Camera-type eye (tissue), 1 donor: ENCODE results near the gene NUPR1. TPM values are rescaled to one million over a fixed set of nuclear protein-coding genes. Genes with fewer than 3 reads are reported as not detected.

Source experiments
- total RNA-seq: library from RNA; depleted of rRNA; stranded (reverse); fragments of >200 nt; gene quantifications from one replicate; pipeline ENCODE4 v1.2.3, GENCODE V29; 2014

NUPR1 gene, protein sequence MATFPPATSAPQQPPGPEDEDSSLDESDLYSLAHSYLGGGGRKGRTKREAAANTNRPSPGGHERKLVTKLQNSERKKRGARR
- total RNA-seq, result 2.5 TPM

DNA sequence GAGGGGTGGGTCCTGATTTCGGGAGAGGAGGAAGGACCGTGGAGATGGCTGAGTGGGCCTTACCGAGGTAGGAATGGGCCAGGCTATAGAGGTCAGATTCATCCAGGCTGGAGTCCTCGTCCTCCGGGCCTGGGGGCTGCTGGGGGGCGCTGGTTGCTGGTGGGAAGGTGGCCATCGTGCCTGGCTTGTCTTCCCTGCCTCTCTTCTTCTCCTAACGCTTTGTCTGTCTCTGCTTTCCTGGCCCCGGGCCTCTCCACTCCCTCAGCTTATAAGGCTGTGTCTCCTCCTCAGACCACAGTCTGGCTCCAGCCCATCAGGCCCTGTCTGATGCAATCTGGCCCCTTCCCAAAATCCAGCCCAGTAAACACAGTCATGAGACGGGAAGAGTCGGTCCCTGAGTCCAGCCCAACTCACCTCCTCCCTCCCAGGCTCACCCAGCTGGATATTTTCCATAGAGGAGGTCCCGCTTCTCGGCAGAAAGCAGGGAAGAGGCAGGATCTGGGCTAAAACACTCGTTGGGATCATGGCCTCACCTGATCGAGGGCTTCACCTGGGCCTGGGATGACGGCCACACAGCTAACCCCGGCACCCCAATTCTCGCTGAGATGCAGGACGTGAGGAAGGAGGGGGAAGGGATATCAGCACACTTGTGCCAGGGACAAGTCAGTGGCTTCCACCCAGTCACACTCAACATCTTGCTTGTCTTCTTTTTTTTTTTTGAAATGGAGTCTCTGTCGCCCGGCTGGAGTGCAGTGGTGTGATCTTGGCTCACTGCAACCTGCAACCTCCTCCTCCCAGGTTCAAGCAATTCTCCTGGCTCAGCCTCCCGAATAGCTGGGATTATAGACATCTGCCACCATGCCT, at the start of gene NUPR1:
Gene NUPR1 (minus strand): TSS at position 242 of the 864 bp plus-strand sequence. CDS start 67 bp downstream, at position 175.

DNA sequence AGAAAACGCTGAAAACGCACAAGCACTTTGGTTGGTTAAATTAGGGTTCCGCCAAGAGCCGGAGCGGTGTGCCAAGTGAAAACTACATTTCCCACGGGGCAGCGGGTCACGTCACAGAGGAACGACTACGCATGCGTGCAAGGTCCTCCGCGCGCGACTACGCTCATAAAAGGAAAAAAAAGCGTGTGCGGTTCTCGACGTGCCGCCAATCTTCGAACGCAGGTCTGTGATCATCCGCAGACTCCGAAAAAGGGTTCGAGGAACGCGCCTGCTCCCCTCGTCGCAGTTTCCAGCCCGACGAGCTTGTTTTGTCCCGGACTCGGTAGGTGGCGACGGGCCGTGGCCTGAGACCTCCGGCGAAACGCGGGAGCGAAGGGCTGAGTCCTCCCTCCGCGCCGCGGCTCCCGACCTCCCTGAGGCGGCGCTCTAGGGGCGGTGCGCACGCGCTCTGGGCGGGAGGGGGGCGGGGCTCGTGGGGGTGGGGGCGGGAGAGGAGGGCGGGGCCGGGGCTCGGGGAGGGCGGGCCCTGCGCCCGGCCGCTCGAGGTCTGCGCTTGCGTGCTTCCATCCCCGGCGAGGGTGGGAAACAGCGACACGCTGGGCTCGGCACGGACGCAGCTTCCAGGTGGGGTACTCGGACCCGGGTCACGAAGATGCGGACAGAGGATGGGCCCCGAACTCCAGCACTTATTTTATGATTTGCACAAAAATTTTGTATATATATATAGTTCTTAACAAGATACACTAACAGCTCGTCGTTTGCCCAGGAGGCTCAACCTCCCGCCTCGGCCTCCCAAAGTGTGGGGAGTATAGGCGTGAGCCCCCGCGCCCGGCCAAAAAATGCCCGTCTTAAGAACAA, 15.2 kb upstream of the NUPR1 start, which contains the start of gene SGF29:
Gene SGF29 (plus strand): TSS at position 145 of the 858 bp plus-strand sequence. CDS start 27,150 bp downstream, outside the sequence.

DNA sequence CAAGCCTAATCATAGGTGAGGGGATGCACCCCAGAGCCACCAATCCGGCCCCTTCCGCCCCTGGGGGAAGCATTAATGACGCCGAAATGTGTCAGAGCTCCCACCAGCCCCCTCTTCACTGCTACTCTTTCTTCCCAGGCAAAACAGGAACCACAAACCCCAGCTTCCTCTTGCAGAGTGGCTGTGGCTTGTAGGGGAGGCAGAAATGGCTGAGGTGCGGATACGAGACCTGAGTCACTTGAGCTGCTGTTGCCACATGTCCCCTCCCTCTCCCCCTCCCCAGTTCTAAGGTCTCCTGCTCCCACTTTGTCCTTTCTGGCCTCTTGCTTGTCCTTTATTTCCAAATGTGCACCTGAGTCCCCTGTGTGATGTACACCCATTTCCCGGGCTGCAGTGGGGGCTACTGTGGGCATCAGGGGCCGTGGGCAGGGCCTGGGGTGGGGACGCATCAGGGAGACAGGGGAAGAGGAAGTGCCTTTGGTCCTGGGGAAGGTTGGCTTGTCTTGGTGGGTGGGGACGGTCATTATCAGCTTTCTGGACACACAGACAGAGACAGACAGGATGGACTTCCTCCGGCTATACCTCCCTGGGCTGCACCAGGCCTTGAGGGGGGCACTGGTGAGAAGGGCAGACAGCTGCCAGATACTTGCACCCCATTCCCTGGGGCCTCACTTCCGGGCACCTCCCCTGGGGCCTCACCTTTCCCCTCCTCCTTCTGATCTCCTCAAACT, 44.5 kb downstream of the NUPR1 start, which contains the start of gene APOBR:
Gene APOBR (plus strand): TSS at position 523 of the 731 bp plus-strand sequence. CDS start 39 bp downstream, at position 562.

DNA sequence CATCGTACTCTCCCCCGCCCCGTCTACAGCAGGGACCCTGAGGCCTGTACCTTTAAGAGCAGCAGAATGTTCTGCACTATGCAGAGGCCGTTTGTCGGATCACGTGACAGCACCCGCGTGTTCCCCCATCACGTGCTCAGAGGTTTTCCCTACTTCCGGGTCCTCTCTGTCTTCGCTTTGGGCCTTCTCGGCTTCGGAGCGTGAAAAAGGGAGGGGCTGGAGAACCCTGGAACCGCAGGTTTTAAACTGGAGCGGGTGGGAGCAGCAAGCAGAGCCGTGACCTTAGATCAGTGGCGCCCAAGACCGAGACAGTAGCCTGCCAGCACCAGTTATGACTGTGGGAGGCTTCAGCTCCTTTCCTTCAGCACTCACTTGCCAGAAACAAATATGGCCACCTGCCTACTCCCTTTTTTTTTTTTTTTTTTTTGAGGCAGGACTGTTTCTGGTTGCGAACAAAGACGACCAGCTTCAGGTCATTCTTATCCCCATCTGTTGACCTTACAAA, 46.8 kb downstream of the NUPR1 start, which contains the start of gene CLN3:
Gene CLN3 (minus strand): TSS at position 105 of the 505 bp plus-strand sequence. CDS start 315 bp downstream, outside the sequence.

Other genes starting within 250 kb of the NUPR1 start
- gene SBK1, start 246.4 kb downstream of the NUPR1 start, total RNA-seq, result 19.0 TPM
- 11.4 TPM for gene NPIPB6, start 175.5 kb downstream of the NUPR1 start, total RNA-seq
- gene EIF3CL, start 135.1 kb downstream of the NUPR1 start, total RNA-seq, result 65.0 TPM
- not detected for gene NPIPB7, start 66.6 kb downstream of the NUPR1 start, total RNA-seq
- 17.1 TPM for gene CLN3, start 46.9 kb downstream of the NUPR1 start, total RNA-seq
- 0.60 TPM for gene APOBR, start 44.3 kb downstream of the NUPR1 start, total RNA-seq
- not detected for gene IL27, start 32.1 kb downstream of the NUPR1 start, total RNA-seq
- 17.3 TPM for gene SGF29, start 14.9 kb upstream of the NUPR1 start, total RNA-seq
- gene SULT1A2, start 58.1 kb upstream of the NUPR1 start, total RNA-seq, result not detected
- gene SULT1A1, start 71.1 kb upstream of the NUPR1 start, total RNA-seq, result 22.3 TPM
- gene NPIPB8, start 99.1 kb upstream of the NUPR1 start, total RNA-seq, result not detected
- 214 TPM for gene EIF3C, start 172.5 kb upstream of the NUPR1 start, total RNA-seq
- 3.5 TPM for gene NPIPB9, start 212.8 kb upstream of the NUPR1 start, total RNA-seq